ENCODE data around the gene TNFRSF13B.
"Not testable (repeated sequence)": the region's sequence is repeated elsewhere in the genome, so short reads cannot be mapped to it uniquely, and the experiment has no call there.

The TNFRSF13B gene

GRCh38 chr17:17013828-17014747 is 42.2 kb upstream of the TNFRSF13B start:
- not testable (repeated sequence) for H3K36me3 Mint-ChIP-seq (ENCODE audit: insufficient read depth); H3K4me3 Mint-ChIP-seq; DNase-seq; H3K27me3 Mint-ChIP-seq; ATAC-seq (replicated peaks); H3K9me3 Mint-ChIP-seq
- peaks cover 38 to 39% of the 10 kb centered on the region in 2 donors for H3K4me1 Mint-ChIP-seq (ENCODE audit: low read depth in 2 of 2)
- H3K27ac Mint-ChIP-seq, result peak overlapping the region; percentile 26 to 90

DNA sequence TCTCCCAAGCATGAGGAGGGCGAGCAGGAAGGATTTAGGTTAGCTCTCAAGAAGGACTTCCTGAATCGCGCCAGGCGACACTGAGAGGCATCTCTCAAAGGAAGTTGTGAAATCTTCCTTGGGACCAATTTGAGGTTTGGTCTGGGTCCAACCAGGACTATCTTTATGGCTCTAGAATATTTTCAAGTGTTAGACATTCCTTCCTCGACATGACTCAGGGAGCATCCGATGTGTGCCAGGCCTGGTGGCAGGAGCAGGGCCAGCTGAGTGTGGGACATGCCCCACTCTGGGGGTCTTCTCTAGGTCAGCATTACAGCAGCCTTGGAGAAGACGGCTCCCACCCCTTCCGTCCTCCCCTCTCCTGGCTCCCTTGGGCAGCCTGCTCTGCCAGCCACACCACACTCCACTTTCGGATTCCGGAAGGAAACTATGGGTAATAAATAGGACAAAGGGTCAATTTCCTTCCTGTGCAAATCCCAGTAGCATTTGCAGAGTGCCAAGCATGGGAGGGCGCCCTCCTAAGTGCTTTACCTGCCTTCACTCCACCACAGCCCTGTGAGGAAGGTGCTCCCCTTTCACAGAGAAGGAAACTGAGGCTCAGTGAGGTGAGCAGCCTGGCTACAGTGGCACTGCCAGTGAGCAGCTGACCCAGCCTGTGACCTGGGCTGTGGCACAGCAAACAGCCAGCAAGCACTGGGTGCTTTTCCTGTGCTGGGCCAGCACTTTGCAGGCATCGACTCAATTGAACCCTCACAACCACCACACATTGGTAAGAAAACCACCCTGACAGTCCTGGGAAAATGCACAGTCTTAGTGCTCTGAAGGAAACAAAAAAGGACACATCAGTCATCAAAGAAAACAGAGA is 39.4 kb upstream of the TNFRSF13B start:
- not testable (repeated sequence) for H3K27me3 Mint-ChIP-seq; H3K4me3 Mint-ChIP-seq; H3K27ac Mint-ChIP-seq; DNase-seq; H3K9me3 Mint-ChIP-seq; ATAC-seq (replicated peaks); H3K36me3 Mint-ChIP-seq (ENCODE audit: insufficient read depth)
- H3K4me1 Mint-ChIP-seq (ENCODE audit: low read depth in 2 of 2), result peaks cover 17 to 19% of the 10 kb centered on the region in 2 donors

- not testable (repeated sequence) for H3K27ac Mint-ChIP-seq; H3K4me3 Mint-ChIP-seq; DNase-seq; H3K9me3 Mint-ChIP-seq; H3K36me3 Mint-ChIP-seq (ENCODE audit: insufficient read depth); ATAC-seq (replicated peaks); H3K27me3 Mint-ChIP-seq
- H3K4me1 Mint-ChIP-seq (ENCODE audit: low read depth in 2 of 2), result peaks cover 10 to 12% of the 10 kb centered on the region in 2 donors
These were observed 38.7 kb upstream of the TNFRSF13B start for GRCh38 chr17:17010545-17011034.

GRCh38 chr17:17009972-17010371 is 38.1 kb upstream of the TNFRSF13B start:
- H3K9me3 Mint-ChIP-seq; H3K4me1 Mint-ChIP-seq (ENCODE audit: low read depth in 2 of 2); H3K27ac Mint-ChIP-seq; H3K4me3 Mint-ChIP-seq; DNase-seq; H3K27me3 Mint-ChIP-seq; ATAC-seq (replicated peaks); H3K36me3 Mint-ChIP-seq (ENCODE audit: insufficient read depth): not testable (repeated sequence)

- H3K4me1 Mint-ChIP-seq (ENCODE audit: low read depth in 2 of 2); H3K27me3 Mint-ChIP-seq; ATAC-seq (replicated peaks); H3K9me3 Mint-ChIP-seq; H3K36me3 Mint-ChIP-seq (ENCODE audit: insufficient read depth); DNase-seq; H3K4me3 Mint-ChIP-seq; H3K27ac Mint-ChIP-seq: not testable (repeated sequence)
These were observed 36.9 kb upstream of the TNFRSF13B start for GRCh38 chr17:17008621-17009397.

DNA sequence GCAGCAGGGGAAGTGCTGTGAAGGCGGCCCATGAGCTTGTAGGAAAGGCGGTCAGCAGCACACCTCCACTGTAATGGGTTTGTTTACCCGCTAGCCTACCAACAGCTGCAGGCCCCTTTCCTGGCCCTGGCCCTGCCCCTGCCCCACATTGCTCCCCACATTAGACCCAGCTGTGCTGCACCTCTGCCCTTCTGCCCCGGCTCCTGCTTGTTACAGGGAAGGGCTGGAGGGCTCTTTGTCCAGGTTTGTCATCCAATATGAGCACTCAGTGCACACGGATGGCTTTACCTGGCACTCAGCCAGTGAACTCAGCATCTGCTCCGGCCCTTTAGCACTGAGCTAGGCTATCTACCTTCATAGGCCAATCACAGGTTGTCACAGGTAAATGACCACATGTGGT is 36.0 kb upstream of the TNFRSF13B start:
- not testable (repeated sequence) for H3K36me3 Mint-ChIP-seq (ENCODE audit: insufficient read depth); H3K4me1 Mint-ChIP-seq (ENCODE audit: low read depth in 2 of 2); H3K27me3 Mint-ChIP-seq; H3K27ac Mint-ChIP-seq; ATAC-seq (replicated peaks); H3K9me3 Mint-ChIP-seq; H3K4me3 Mint-ChIP-seq; DNase-seq

DNA sequence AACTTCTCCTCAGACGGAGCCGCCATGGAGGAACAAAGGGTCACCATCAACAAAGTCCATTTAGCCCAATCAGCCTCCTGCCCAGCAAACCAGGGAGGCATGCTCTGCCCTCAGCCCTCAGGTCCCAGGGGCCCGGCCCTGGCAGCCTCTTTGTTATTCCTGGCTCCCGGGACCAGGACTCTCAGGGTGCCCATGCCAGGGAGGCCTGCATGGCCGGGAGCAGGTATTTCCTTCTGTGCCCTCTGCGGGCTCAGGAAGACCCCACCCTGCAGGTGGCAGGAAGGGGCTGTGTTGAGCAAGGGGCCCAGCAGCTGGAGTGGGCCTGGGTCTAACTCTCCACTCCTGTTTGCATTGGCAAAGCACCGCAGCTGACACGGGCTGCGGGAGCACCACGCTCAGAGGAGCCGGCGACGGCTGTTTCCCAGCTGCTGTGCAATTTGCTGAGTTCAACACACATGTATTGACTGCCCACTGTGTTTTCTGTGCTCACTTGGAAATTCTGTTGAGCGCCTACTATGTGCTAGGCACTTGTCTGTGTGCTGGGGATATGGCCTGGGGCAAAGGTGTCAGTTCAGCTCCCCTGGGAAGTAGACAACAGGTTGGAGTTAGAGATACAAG is 33.2 kb upstream of the TNFRSF13B start:
- ATAC-seq (replicated peaks); H3K36me3 Mint-ChIP-seq (ENCODE audit: insufficient read depth); H3K4me1 Mint-ChIP-seq (ENCODE audit: low read depth in 2 of 2); H3K9me3 Mint-ChIP-seq; H3K4me3 Mint-ChIP-seq; DNase-seq; H3K27ac Mint-ChIP-seq: not testable (repeated sequence)
- H3K27me3 Mint-ChIP-seq, result peaks cover 6 to 14% of the 10 kb centered on the region in 2 donors

DNA sequence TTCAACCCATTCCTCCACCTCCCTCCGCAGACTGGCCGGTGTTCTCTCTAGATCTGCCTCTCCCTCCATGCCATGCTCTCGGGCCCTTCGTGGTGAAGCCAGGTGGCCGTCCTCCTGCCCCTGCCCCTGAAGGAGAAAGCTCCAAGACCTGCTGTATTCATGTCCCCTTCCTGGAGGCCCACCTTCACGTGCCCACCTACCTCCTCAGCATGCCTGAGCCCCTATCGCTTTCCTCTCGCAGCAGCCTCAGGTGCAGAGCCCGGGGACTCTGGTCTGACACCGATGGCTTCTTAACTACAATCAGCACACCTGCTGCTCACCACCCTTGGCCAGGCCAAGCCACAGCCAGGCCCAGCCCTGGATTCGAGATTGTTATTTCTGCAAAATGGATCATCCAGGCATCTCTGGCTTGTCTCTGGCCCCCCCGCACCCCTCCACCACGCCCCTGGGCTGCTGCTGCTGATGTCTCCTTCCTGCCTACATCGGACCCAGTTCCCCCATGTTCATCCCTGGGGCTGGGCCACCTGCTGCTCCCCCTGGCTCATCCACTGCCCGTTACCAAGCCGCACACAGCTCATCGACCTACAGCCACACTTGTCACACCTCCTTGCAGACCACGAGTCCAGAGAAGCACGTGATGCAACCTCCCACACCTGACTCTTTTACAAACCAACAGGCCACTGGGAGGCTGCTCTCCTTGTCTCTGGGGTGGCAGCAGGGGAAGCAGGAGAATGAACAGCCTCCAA is 32.5 kb upstream of the TNFRSF13B start:
- Mint-ChIP-seq H3K4me3 (no peak overlapping the region), H3K27ac (no peak overlapping the region), H3K9me3 (no peaks in the 10 kb centered on the region), H3K27me3 (peaks cover 6 to 19% of the 10 kb centered on the region in 2 donors), H3K36me3 (ENCODE audit: insufficient read depth) (no peaks in the 10 kb centered on the region), H3K4me1 (ENCODE audit: low read depth in 2 of 2) (peaks cover 0 to 3% of the 10 kb centered on the region in 2 donors)
- no peak for DNase-seq
- no peak for ATAC-seq (replicated peaks)

DNA sequence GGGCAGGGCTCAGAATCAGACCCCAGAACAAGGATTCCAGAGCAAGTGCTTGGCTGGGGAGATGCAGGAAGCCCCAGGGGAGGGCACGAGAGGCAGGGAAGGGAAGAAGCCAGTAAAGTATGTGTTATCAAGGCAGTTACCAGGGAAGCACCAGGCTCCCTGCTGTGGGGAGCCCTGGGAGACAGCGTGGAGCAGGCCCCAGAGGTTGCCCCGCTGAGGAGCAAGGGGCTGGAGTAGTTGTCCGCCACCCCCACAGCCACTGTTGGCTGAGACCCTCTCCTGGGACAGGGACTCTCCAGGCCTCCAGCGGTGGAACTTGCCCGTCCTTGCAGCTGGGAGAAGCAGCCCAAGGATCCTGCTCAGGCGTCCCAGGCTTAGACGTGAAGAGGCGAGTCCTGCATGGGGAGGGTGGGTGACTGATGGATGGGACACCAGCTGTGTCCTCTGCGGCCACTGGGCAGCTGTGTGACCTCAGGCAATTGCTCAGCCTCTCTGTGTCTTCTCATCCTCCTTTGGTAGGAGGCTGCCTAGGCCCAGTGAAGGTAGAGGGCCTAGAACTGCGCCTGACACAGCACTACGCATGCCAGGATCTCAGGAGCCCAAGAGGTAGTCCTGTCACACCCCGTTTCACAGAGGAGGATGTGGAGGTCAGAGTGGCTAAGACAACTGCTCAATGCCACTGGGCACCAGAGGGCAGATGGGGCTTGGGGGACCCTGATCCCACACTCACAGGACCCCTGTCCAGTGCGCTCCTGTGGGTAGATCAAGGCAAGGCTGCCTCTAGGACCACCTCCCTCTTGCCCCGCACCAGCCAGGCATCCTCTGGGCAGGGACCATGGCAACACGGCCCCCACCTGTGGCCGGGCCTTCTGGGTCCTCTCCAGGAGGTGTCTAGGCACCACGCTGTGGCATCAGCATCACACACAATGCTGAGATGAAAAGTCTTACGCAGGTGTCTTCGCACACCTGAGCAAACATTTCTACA is 31.1 kb upstream of the TNFRSF13B start:
- not testable (repeated sequence) for H3K9me3 Mint-ChIP-seq; H3K36me3 Mint-ChIP-seq (ENCODE audit: insufficient read depth); H3K4me1 Mint-ChIP-seq (ENCODE audit: low read depth in 2 of 2); DNase-seq; H3K27ac Mint-ChIP-seq; ATAC-seq (replicated peaks); H3K4me3 Mint-ChIP-seq
- peaks cover 6 to 19% of the 10 kb centered on the region in 2 donors for H3K27me3 Mint-ChIP-seq

- peak; percentile 98 for ATAC-seq (replicated peaks)
- Mint-ChIP-seq H3K4me1 (ENCODE audit: low read depth in 2 of 2) (peaks cover 0 to 3% of the 10 kb centered on the region in 2 donors), H3K36me3 (ENCODE audit: insufficient read depth) (no peaks in the 10 kb centered on the region), H3K27me3 (peaks cover 6 to 19% of the 10 kb centered on the region in 2 donors), H3K4me3 (no peak overlapping the region), H3K27ac (no peak overlapping the region), H3K9me3 (no peaks in the 10 kb centered on the region)
- DNase-seq, result peak; percentile 72 to 77 (median 75)
These were observed 30.1 kb upstream of the TNFRSF13B start for GRCh38 chr17:17001874-17002520.
